Esophagus squamous epithelium (tissue), 4 donors: ENCODE measurements around the gene GPR4.

Source experiments
- CTCF ChIP-seq, 6 experiments: fragments of 450-650 bp in 4 of 6; fragments of 200-600 bp in 2 of 6; sonication (generic) in 2 of 6; IDR thresholded peaks; one replicate each; pipeline ENCODE4 v1.5.1; 2016 to 2019; ENCODE audit warnings: antibody characterized with exemption in 6 of 6, mild to moderate bottlenecking in 4 of 6, moderate library complexity in 4 of 6
- POLR2A ChIP-seq, 4 donors: fragments of 450-650 bp; IDR thresholded peaks; one replicate each; pipeline ENCODE4 v1.6.1; 2017; ENCODE audit warnings: antibody characterized with exemption in 4 of 4, mild to moderate bottlenecking in 4 of 4, moderate library complexity in 3 of 4

- TF ChIP-seq CTCF (IDR thresholded peaks at IDR 0.05) (no peak), POLR2A (IDR thresholded peaks at IDR 0.05) (no peak)
These were observed 22.0 kb upstream of the GPR4 start for GRCh38 chr19:45623984-45624383.
